Measurements from ENCODE around the gene TRAPPC6A. TPM values are rescaled to one million over a fixed set of nuclear protein-coding genes. Genes with fewer than 3 reads are reported as not detected.

The TRAPPC6A gene
- total and polyA plus RNA-seq, 9 of the 15 experiments (the other 6 are each of a cell fraction or from before 2014, with no cell fraction given), result 0.82 to 23.6 (median 11.6) TPM

DNA sequence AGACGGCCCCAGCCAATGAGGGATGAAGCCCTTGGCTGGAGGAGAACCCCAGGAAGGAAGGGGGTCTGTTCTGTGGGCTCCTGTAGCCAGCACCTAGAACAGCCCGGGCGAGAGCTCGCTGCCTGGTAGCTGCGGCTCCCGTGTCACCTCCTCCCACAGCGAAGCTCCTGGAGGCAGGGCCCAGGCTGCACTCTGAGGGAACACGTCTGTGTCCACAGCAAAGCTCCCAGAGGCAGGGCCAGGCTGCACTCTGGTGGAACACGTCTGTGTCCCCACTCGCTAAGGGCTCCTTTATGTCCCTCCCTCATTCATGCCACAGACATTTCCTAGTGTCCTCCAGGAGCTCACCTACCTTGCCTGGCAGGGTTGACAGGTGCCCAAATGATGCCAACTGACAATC lies 8.4 kb downstream of the TRAPPC6A start:
- no peaks in the 10 kb centered on the region for H3K9me3 ChIP-seq (replicated peaks; ENCODE audit: control insufficient read depth, insufficient read depth, low read depth, low read length)
- H3K27me3 ChIP-seq (ENCODE audit: control insufficient read depth in 2 of 2, insufficient read depth in 2 of 2, low read length in 2 of 2), result no peaks in the 10 kb centered on the region
- no peak overlapping the region for H2AFZ ChIP-seq (ENCODE audit: low read depth, low read length)
- H3K9me1 ChIP-seq (ENCODE audit: control insufficient read depth, insufficient read depth, low read length), result no peaks in the 10 kb centered on the region
- TF ChIP-seq ZNF324 (CRISPR knock-in tag; IDR thresholded peaks at IDR 0.05) (no peak), CBFA2T3 (IDR thresholded peaks at IDR 0.05) (no peak), GABPB1 (CRISPR knock-in tag; IDR thresholded peaks at IDR 0.05) (no peak), RBFOX2 (IDR thresholded peaks at IDR 0.05; ENCODE audit: low read depth, low read length) (0 out of 2 replicates have a peak, but pooled peaks have one; percentile 9), ZNF551 (CRISPR knock-in tag; IDR thresholded peaks at IDR 0.05) (no peak), EP300 (IDR thresholded peaks at IDR 0.05; ENCODE audit: low read length) (no peak), ZFX (CRISPR knock-in tag; IDR thresholded peaks at IDR 0.05) (no peak)
- no peak for DNase-seq (ENCODE audit: extremely low read depth in 1 of 4, low spot score in 3 of 4)
- peaks cover 8% of the 10 kb centered on the region for H4K20me1 ChIP-seq (replicated peaks; ENCODE audit: control insufficient read depth, insufficient read depth, low read length)
- WGBS (ENCODE audit: insufficient coverage, low coverage, missing lambda C conversion rate), result 79% methylated on average over 6 of the region's 10 CpGs
- H3K4me3 ChIP-seq, result no peak overlapping the region
- peaks cover 41 to 53% of the 10 kb centered on the region in 2 experiments for H3K4me1 ChIP-seq (replicated peaks in 1 of 2; ENCODE audit: control insufficient read depth in 2 of 2, insufficient read depth in 2 of 2, low read length in 2 of 2)
- peaks cover 14% of the 10 kb centered on the region; the same call in 2 of the 3 replicates for H3K79me2 ChIP-seq (ENCODE audit: control insufficient read depth, insufficient read depth, low read length)
- no peak for ATAC-seq
- POLR2A ChIA-PET, result interaction anchor here (0.7 to 1.1 kb wide), 2 partner anchors 13 to 14 kb away, joined by 3 to 4 read pairs; no protein-coding TSS in a partner anchor
- intact Hi-C loops (cut with micrococcal nuclease), result no loop called here
- in situ Hi-C loops (cut with MboI), result no loop called here
- no TSS peak for BruUV-seq (replicated peaks)
- peak overlapping the region in 1 of 2 experiments; percentile 87; a peak in 2 of 4 replicates for H3K9ac ChIP-seq (ENCODE audit: insufficient read depth in 1 of 2, low read depth in 2 of 2, low read length in 2 of 2)
- H3K27ac ChIP-seq (ENCODE audit: extremely low read depth, low read depth, low read length), result no peak overlapping the region
- H3K4me2 ChIP-seq (ENCODE audit: insufficient read depth, low read length), result no peak overlapping the region
- no peaks in the 10 kb centered on the region for H3K36me3 ChIP-seq (ENCODE audit: control insufficient read depth, insufficient read depth, low read length)
- FAIRE-seq, result no peak
- CTCF ChIA-PET (ENCODE audit: low intra/inter-chr PET ratio), result no interaction called here

Data from K562 (cell line).